MM.1S (cell line): ENCODE data around the gene ANGEL2.

Experiments
- DNase-seq: peaks from one replicate; pipeline ENCODE4 v3.0.0-alpha.2; 2015
- H2AFZ ChIP-seq: fragments of 300-600 bp; sonication (generic); 2 replicates; pipeline ENCODE4 v1.6.0; 2016; ENCODE audit warnings: antibody characterized with exemption, low read length
- H3F3A ChIP-seq: fragments of 300-600 bp; sonication (generic); 2 replicates; pipeline ENCODE4 v1.6.1; 2016; ENCODE audit warnings: mild to moderate bottlenecking, antibody characterized with exemption, low read length, moderate library complexity, mixed read lengths; ENCODE audit not compliant: insufficient read depth
- H3K27ac ChIP-seq: fragments of 300-600 bp; sonication (generic); 2 replicates; pipeline ENCODE4 v1.5.1; 2016; ENCODE audit warnings: mild to moderate bottlenecking, low read length
- H3K27me3 ChIP-seq: fragments of 300-600 bp; sonication (generic); replicated peaks from 2 replicates; pipeline ENCODE4 v1.6.0; 2016; ENCODE audit warnings: low read length; ENCODE audit not compliant: insufficient read depth
- H3K36me3 ChIP-seq: fragments of 300-600 bp; sonication (generic); replicated peaks from 2 replicates; pipeline ENCODE4 v1.6.1; 2016; ENCODE audit warnings: mild to moderate bottlenecking, low read length, mixed read lengths; ENCODE audit not compliant: insufficient read depth
- H3K4me1 ChIP-seq: fragments of 300-600 bp; sonication (generic); 2 replicates; pipeline ENCODE4 v1.6.1; 2016; ENCODE audit warnings: low read length, mixed read lengths
- H3K4me2 ChIP-seq: fragments of 300-600 bp; sonication (generic); 2 replicates; pipeline ENCODE4 v1.6.0; 2016; ENCODE audit warnings: low read depth, low read length
- H3K4me3 ChIP-seq: fragments of 300-600 bp; sonication (generic); 2 replicates; pipeline ENCODE4 v1.5.1; 2016; ENCODE audit warnings: low read length, mixed read lengths
- H3K79me2 ChIP-seq: fragments of 300-600 bp; sonication (generic); 2 replicates; pipeline ENCODE4 v1.6.1; 2016; ENCODE audit warnings: mixed run types, low read length, mixed read lengths
- H3K9ac ChIP-seq: fragments of 300-600 bp; sonication (generic); 2 replicates; pipeline ENCODE4 v1.6.1; 2016; ENCODE audit warnings: low read length, mixed read lengths
- H3K9me2 ChIP-seq: fragments of 300-600 bp; sonication (generic); replicated peaks from 2 replicates; pipeline ENCODE4 v1.6.1; 2016; ENCODE audit warnings: mild to moderate bottlenecking, low read length, mixed read lengths; ENCODE audit not compliant: insufficient read depth
- H3K9me3 ChIP-seq: fragments of 300-600 bp; sonication (generic); replicated peaks from 2 replicates; pipeline ENCODE4 v1.6.1; 2016; ENCODE audit warnings: mild to moderate bottlenecking, low read length, mixed read lengths; ENCODE audit not compliant: insufficient read depth
- H4K20me1 ChIP-seq: fragments of 300-600 bp; sonication (generic); 2 replicates; pipeline ENCODE4 v1.6.1; 2016; ENCODE audit warnings: mild to moderate bottlenecking, low read length, moderate library complexity, mixed read lengths; ENCODE audit not compliant: insufficient read depth
- CTCF ChIP-seq: fragments of 300-600 bp; sonication (generic); IDR thresholded peaks from 2 replicates; pipeline ENCODE4 v1.5.1; 2016; ENCODE audit warnings: antibody characterized with exemption, low read length, mixed read lengths
- EZH2 ChIP-seq: fragments of 300-600 bp; sonication (generic); optimal IDR thresholded peaks from 2 replicates; pipeline ENCODE3; 2017; ENCODE audit warnings: low read depth, mild to moderate bottlenecking, antibody characterized with exemption, low read length, mixed read lengths
- EZH2phosphoT487 ChIP-seq: fragments of 300-600 bp; sonication (generic); IDR thresholded peaks from 2 replicates; pipeline ENCODE4 v1.6.1; 2018; ENCODE audit warnings: antibody characterized with exemption, low read length

ANGEL2 gene

DNA sequence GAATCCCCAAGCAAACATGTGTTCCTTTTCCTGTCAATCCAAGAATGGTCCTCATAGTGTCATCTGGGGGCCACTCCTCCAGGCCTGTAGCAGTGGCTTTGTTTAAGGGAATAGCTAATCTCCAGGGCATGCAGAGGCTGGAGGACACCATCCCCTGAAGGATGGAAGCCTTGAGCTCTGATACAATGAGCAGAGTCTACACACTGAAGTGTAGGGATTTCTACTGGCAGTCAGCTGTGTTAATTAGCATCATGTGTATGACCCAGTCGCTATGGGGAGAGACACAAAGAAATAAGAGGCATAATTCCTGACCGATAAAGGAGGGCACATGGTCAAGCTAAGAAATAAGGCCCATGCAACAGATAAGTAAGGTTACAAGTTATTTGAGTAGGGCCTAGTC, 29.1 kb downstream of the ANGEL2 start:
- no peak overlapping the region for H3K4me3 ChIP-seq
- TF ChIP-seq CTCF, result no peak
- TF ChIP-seq EZH2phosphoT487, result no peak
- TF ChIP-seq EZH2, result no peak
- H3F3A ChIP-seq, result no peaks in the 10 kb centered on the region
- no peaks in the 10 kb centered on the region for H3K9me2 ChIP-seq
- H2AFZ ChIP-seq, result no peak overlapping the region
- no peak overlapping the region for H3K27ac ChIP-seq
- 0 out of 2 replicates have a peak, but pooled peaks cover 3% of the 10 kb centered on the region for H3K36me3 ChIP-seq
- H3K9ac ChIP-seq, result no peak overlapping the region
- H3K4me2 ChIP-seq, result no peak overlapping the region
- no peaks in the 10 kb centered on the region for H3K79me2 ChIP-seq
- no peaks in the 10 kb centered on the region for H3K27me3 ChIP-seq
- no peaks in the 10 kb centered on the region for H4K20me1 ChIP-seq
- DNase-seq, result no peak
- no peaks in the 10 kb centered on the region for H3K4me1 ChIP-seq
- H3K9me3 ChIP-seq, result no peaks in the 10 kb centered on the region

- Histone ChIP-seq H3F3A (no peaks in the 10 kb centered on the region), H3K4me2 (no peak overlapping the region), H3K27ac (no peak overlapping the region), H2AFZ (no peak overlapping the region), H3K36me3 (0 out of 2 replicates have a peak, but pooled peaks cover 3% of the 10 kb centered on the region), H3K9me2 (no peaks in the 10 kb centered on the region), H3K9ac (no peak overlapping the region), H3K4me3 (no peak overlapping the region), H3K9me3 (no peaks in the 10 kb centered on the region), H3K27me3 (no peaks in the 10 kb centered on the region), H3K4me1 (no peaks in the 10 kb centered on the region), H4K20me1 (no peaks in the 10 kb centered on the region), H3K79me2 (no peaks in the 10 kb centered on the region)
- DNase-seq, result no peak
- TF ChIP-seq EZH2phosphoT487 (no peak), CTCF (no peak), EZH2 (no peak)
These were observed 31.0 kb downstream of the ANGEL2 start for GRCh38 chr1:212984522-212985291.

GRCh38 chr1:212983482-212983881, 32.2 kb downstream of the ANGEL2 start:
- no peak for DNase-seq
- H3K9me3 ChIP-seq, result no peaks in the 10 kb centered on the region
- H3K36me3 ChIP-seq, result no peaks in the 10 kb centered on the region
- H3F3A ChIP-seq, result no peaks in the 10 kb centered on the region
- no peak overlapping the region for H3K4me3 ChIP-seq
- no peaks in the 10 kb centered on the region for H3K79me2 ChIP-seq
- no peaks in the 10 kb centered on the region for H4K20me1 ChIP-seq
- no peak overlapping the region for H3K27ac ChIP-seq
- no peak for TF ChIP-seq CTCF
- TF ChIP-seq EZH2, result no peak
- TF ChIP-seq EZH2phosphoT487, result no peak
- H3K9ac ChIP-seq, result no peak overlapping the region
- no peaks in the 10 kb centered on the region for H3K27me3 ChIP-seq
- H2AFZ ChIP-seq, result no peak overlapping the region
- no peaks in the 10 kb centered on the region for H3K9me2 ChIP-seq
- H3K4me2 ChIP-seq, result no peak overlapping the region
- no peaks in the 10 kb centered on the region for H3K4me1 ChIP-seq
